GM21619 (cell line): ENCODE data around the gene F7.

Experiments
- ATAC-seq: cut with Tn5 transposase; IDR thresholded peaks from one replicate; pipeline ENCODE4 v1.9.1; 2021; ENCODE audit not compliant: unreplicated experiment

F7 gene

DNA sequence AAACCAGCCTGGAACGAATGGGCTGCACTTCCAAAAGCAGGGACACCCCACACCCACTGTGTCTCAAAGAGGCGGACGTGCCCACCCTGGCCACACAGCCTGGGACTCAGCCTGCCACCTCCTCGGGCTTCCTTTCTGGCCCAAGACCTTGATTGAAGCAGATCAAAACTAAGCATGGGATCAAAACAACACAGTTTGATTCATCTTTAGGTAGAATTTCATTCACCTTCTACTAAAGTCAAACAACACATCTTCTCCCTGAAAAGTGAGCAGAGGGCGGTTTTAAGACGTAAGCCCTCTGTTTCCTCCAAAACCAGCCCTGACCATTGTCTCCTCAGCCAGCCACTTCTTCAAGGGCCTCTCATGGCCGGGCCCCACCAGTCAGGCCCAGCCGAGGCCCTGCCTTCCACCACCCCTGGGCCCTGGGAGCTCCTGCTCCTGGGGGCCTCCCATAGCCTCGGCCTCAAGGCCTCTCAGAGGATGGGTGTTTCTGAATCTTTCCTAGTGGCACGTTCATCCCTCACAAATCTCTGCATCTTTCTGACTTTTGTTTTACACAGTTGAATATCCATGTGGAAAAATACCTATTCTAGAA, 10.7 kb downstream of the F7 start:
- no peak for ATAC-seq

DNA sequence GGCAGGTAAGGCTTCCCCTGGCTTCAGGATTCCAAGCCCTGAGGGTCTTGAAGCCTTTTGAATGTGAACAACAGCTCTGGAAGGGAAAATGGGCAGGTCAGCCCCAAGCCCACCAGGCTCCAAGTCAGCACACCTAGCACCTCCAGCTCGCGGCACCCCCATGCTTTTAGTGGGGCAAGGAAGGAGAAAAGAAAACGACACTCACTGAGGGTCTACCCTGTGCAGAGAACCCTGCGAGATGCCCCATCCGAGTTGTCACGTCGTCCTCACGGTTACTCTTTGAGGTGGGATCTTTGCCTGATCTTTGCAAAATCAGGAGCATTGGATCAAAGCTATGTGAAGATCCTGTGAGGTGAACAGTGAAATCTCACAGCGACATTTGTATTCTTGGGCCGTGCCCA, 11.3 kb downstream of the F7 start:
- no peak for ATAC-seq

DNA sequence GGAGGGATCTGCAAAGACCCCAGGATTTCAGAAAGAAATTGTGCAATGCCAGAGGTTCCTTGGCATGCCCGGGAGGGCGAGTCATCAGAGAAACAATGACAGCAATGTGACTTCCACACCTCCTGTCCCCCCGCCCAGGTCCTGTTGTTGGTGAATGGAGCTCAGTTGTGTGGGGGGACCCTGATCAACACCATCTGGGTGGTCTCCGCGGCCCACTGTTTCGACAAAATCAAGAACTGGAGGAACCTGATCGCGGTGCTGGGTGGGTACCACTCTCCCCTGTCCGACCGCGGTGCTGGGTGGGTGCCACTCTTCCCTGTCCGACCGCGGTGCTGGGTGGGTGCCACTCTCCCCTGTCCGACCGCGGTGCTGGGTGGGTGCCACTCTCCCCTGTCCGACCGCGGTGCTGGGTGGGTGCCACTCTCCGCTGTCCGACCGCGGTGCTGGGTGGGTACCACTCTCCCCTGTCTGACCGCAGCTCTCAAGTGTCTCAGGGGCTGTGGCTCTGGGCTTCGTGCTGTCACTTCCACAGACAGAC, 11.8 kb downstream of the F7 start:
- ATAC-seq, result no peak

DNA sequence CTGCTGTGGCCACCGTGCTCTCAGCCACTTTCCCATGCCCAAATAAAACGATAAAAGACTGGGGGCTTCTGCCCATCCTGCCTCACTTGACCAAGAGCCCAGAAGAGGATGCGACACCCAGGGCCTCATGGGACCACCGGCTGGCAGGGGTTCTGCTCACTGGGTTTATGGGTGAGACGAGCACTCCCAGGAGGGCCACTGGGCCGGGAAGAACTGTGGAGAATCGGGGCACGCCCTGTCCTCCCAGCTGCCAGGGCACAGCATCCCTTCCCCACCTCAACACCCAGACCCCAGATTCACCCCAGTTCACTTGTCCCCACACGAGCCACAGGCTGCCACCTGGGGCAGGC, 12.3 kb downstream of the F7 start:
- no peak for ATAC-seq

DNA sequence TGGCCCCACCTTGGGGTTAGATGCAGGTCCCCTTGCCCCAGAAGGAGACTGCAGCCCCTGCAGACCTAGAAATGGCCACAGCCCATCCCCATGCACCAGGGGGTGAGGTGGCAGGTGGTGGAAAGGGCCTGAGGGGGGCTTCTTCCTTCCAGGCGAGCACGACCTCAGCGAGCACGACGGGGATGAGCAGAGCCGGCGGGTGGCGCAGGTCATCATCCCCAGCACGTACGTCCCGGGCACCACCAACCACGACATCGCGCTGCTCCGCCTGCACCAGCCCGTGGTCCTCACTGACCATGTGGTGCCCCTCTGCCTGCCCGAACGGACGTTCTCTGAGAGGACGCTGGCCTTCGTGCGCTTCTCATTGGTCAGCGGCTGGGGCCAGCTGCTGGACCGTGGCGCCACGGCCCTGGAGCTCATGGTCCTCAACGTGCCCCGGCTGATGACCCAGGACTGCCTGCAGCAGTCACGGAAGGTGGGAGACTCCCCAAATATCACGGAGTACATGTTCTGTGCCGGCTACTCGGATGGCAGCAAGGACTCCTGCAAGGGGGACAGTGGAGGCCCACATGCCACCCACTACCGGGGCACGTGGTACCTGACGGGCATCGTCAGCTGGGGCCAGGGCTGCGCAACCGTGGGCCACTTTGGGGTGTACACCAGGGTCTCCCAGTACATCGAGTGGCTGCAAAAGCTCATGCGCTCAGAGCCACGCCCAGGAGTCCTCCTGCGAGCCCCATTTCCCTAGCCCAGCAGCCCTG, 12.8 kb downstream of the F7 start:
- ATAC-seq, result no peak

DNA sequence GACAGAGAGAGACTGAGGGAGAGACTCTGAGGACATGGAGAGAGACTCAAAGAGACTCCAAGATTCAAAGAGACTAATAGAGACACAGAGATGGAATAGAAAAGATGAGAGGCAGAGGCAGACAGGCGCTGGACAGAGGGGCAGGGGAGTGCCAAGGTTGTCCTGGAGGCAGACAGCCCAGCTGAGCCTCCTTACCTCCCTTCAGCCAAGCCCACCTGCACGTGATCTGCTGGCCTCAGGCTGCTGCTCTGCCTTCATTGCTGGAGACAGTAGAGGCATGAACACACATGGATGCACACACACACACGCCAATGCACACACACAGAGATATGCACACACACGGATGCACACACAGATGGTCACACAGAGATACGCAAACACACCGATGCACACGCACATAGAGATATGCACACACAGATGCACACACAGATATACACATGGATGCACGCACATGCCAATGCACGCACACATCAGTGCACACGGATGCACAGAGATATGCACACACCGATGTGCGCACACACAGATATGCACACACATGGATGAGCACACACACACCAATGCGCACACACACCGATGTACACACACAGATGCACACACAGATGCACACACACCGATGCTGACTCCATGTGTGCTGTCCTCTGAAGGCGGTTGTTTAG, 13.7 kb downstream of the F7 start:
- ATAC-seq, result no peak

DNA sequence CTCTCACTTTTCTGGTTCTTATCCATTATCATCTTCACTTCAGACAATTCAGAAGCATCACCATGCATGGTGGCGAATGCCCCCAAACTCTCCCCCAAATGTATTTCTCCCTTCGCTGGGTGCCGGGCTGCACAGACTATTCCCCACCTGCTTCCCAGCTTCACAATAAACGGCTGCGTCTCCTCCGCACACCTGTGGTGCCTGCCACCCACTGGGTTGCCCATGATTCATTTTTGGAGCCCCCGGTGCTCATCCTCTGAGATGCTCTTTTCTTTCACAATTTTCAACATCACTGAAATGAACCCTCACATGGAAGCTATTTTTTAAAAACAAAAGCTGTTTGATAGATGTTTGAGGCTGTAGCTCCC, 14.2 kb downstream of the F7 start:
- ATAC-seq, result no peak

DNA sequence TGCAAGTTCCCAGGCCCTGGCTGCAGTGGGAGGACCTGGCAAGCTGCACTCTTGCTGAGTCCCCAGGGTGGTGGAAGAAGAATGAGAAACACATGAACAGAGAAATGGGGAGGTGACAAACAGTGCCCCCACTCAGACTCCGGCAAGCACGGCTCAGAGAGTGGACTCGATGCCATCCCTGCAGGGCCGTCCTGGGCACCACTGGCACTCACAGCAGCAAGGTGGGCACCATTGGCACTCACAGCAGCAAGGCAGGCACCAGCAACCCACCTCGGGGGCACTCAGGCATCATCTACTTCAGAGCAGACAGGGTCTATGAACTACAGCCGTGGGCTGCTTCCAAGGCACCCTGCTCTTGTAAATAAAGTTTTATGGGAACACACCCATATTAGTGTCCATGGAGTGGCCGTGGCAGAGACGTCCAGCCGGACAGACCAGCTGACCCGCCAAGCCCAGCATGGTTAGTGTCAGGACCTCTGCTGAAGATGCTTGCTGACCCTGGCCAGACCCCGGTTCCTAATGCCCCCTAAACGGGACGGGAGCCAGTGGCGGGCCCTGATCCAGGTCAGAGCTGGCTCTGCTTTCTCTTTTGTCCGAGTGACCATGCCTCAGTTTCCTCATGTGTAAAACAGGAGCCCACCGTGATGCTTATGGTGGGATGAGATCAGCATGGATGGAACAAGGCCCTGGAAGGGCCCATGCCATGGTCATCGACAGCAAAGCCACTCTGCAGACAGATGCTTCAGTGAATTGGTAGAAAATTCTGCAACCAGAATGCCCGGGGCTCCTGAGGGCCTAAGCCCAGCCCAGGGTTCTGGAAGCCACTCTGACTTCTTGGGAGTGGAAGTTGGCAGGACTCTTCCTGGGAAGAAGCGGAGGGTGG, 14.9 kb downstream of the F7 start:
- no peak for ATAC-seq

DNA sequence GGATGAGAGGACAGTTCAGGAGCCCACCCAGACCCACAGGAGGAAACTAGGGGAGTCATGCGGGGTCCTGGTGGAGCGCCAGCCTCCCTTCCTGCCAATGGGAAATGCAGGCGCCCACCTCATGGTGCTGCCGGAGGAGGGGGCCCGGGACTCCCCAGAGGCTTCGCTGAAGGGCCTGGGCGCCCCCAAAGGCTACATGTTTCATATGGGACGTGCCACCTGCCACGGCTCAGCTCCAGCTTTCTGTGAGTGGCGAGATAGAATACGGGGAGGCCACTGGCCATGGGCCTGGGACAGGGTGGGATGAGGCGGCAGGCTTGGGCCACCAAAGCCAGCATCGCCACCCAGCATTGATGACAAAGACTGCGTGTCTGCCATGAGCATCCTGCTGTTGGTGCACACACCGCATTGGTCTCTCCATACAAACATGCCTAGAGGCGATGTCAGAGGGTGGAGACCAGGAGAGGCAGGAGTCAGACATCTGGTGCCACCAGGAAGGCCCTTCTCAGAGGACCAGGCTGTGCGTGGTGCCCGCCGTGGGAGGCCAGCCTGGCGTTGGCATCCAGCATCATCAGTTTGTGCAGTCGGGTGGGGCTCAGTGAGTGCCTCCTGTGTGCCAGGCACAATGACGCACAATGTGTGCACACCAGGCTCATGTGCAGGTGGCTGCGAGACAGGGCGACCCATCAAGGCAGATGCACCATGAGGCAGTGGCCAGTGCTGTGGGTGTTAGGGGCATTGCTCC, 15.8 kb downstream of the F7 start:
- ATAC-seq, result no peak

DNA sequence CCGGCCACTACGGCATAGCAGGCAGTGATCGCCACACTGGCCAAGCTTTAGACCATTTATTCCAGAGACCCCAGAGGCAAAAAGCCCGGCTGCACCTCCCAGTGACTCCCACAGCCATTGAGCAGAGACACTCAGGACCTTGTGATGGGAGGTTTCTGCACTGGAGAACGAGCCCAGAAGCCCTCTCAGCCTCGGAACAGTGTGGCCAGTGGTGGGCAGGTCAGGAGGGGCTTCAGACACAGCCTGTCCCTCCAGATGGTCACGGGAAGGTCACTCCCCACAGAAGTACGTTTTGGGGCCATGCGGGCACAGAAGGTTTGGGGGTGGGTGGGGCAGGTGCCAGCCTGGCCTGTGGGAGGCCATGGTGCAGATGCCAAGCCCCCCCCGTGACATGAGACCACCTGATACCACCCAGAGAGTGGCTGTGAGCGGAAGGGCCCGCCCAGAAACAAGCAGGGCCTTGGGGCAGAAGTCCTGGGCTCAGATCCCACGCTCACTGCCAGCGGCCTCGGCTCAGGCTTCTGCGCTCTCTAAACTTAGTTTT, 16.4 kb downstream of the F7 start:
- ATAC-seq, result no peak

DNA sequence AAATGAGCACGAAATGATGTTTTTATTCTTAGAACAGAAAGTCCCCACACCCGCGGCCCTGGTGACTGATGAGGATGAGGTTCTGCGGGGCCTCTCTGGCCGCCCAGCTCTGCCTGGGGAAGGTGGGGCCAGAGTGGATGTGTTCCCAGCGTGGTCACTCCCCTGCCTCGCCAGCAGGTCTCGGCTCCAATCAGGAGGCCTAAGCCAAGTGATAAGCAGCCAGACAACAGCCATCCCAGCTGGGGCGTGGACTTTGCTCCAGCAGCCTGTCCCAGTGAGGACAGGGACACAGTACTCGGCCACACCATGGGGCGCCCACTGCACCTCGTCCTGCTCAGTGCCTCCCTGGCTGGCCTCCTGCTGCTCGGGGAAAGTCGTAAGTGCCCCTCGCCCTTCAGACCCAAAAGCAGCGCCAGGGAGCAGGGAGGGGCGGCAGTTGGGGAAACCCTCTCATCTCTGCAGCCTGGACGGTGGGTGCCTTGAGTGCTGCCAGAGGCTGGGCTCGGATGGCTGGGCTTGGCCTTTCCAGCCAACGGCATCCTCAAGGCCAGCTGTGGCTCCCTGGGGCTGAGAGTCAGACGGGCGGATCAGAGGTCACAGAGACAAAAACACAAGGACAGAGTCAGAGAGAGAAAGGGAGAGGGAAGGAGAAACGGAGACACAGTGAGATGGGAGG, 17.1 kb downstream of the F7 start, which contains the start of gene F10:
TSS of gene F10 (plus strand) at position 250 of the 676 bp plus-strand sequence. CDS start at position 307, 57 bp downstream.
- no peak for ATAC-seq

DNA sequence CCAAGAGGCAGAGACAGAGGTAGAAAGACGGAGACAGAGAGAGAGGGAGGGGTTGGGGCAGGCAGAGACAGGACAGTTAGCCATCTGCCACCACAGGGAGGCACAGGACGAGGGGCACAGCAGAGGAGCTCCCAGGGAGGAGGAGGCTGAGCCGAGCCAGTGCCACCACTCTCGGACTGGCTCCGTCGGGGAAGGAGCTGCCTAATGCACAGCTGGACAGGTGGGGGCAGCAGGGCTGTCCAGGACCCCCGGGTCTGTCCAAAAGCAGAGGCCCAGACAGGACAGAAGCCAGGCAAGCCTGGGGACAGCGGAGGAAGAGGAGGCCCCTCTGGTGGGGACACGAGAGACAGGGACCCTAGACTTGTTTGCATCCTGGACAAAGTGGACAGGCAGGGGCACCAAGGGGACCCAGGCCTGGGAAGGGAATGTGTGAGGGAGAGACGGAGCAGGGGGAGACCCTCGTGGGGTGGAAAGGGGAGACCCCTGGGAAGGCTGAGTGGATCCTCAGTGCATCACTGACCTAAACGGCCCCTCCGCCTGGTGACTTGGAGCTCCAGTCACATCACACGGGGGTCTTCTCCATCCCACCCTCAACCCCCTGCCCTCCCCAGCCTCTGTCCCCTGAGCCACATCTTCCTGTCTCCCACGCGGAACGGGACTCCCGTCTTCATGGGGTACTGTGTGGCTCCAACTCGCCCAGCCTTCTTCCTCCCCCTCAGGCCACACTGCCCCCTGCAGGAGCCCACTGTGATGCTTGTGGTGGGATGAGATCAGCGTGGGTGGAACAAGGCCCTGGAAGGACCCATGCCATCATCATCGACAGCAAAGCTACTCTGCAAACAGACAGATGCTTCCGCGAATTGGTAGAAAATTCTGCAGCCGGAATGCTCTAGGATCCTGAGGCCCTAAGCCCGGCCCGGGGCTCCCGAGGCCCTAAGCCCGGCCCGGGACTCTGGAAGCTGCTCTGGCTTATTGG, 17.9 kb downstream of the F7 start:
- no peak for ATAC-seq

DNA sequence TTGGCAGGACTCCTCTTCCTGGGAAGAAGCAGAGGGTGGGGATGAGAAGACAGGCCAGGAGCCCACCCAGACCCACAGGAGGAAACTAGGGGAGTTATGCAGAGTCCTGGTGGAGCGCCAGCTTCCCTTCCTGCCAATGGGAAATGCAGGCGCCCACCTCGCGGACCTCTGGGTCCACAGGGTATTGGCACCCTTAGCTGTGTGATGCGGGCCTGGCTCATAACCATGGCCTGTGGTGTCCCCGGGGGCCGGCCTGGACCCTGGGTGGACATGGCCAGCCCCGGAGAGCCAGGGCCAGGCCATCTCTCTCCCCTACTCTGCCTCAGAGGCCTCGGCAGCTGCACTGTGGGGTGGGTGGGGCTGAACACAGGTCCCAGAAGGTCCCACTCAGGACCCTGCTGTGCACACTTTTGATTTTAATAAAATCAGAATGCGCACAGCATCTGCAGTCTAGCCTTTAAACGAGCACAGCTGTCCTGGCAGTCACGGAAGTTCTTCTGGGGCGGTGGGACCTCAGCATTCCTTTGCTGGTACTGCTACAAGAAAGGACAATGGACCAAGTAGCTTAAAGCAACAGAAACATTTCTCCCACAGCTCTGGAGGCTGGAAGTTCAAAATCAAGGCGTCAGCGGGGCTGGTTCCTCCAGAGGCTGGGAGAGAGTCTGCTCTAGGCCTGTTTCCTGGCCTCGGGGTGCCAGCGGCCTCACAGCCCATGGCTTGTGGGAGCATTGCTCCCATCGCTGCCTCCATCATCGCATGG, 18.8 kb downstream of the F7 start:
- ATAC-seq, result no peak

DNA sequence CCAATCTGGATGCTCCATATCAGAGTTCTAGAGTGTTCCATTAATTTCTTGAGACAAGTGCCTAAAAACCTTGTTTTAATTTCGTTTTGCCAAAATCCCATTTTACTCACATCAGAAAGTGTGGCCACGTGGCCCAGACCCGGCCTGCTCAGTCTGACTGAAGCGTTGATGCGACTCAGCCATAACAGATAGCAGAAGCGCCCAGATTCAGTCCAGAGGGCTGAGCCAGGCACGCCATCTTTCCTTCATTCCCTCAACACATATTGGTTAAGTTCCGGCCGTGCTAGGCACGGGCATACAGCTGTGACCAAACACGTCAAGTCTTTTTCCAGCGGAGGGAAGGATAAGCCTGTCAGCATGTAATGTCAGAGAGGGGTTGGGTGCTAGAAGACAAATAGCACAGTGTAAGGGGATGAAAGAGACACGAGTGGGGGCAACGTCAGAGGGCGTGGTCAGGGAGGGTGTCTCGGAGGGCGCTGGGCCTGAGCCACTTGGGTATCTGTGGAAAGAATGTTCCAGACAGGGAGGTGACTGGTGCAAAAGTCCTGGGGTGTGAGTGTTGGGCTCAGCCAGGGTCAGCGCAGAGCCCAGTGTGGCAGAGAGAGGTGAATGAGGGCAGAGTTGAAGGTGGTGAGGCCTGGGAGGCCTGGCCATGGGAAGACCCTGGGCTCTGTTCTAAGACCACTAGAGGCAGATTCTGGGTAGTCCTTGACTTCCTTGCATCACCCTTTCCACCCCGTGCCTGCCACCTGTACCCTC, 20.1 kb downstream of the F7 start:
- no peak for ATAC-seq

DNA sequence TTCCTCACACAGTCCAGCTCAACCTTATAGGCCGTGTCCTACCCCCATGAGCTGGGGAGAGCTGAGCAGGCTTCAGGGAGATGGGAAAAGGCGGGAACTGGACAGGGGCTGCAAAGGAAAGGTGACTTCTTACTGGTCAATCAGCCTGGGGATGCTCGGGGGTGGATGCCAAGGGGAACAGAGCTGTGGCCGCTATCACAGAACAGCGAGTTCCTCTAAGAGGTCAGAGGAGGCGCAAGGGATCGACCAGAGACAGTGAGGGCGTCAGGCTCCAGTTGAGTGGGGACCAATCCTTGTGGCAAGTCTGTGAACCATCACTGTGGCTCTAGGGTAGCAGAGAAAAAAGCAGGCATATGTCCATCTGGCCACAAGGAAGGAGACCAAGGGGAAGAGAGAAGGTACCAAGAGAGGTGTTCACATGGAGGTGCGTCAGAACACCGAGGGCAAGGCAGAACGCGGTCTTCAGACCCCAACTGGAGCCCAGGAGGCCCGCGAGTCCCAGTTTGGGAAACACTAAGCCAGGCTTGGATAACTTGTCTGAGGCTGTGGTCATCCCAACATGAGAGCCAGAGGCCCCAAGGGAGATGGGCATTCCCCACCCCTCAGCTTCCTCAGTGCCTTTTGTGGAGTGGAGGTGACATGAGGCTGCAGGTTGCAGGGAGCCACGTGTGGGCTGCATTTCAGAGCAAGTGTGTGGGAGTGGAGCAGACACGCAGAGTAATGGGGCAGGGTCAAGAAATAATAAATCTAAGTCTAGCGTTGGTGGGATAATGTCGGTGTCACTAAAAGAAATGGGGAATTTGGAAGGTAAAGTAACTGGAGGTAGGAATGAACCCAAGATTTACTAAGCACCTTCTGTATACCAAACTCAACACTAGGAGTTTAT, 20.9 kb downstream of the F7 start:
- ATAC-seq, result no peak

DNA sequence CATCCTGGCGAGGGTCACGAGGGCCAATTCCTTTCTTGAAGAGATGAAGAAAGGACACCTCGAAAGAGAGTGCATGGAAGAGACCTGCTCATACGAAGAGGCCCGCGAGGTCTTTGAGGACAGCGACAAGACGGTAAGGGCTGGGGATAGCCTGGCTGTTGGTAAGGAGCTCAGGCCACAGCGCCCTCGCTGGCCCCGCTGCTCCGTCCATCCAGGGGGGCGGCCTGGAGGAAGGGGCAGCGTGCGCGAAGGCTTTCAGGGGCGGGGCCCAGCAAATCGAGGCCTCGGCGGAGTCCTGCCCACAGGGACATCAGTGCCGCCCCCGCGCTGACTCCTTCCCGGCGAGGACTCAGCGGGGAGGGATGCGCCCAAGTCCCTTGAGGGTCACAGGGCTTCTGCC, 23.9 kb downstream of the F7 start:
- no peak for ATAC-seq
